ENCODE results near the gene DHPS. TPM values are rescaled to one million over a fixed set of nuclear protein-coding genes. Genes with fewer than 3 reads are reported as not detected.

Gene DHPS
- total and polyA plus RNA-seq, 2 of the 13 experiments (the other 11 are each of a cell fraction or from before 2014, with no cell fraction given): 43.3 to 84.3 TPM

GRCh38 chr19:12723641-12724426 lies 42.2 kb upstream of the DHPS start, which contains the start of gene TNPO2 (continued):
- TF ChIP-seq ZFP91 (CRISPR knock-in tag; IDR thresholded peaks at IDR 0.05; ENCODE audit: borderline replicate concordance) (peak; percentile 50; the same call in 1 of the 2 replicates), POGZ (CRISPR knock-in tag; IDR thresholded peaks at IDR 0.05) (0 out of 2 replicates have a peak, but pooled peaks have one; percentile 4), ZBTB43 (CRISPR knock-in tag; conservative IDR thresholded peaks at IDR 0.05) (no peak), THAP11 (CRISPR knock-in tag; IDR thresholded peaks at IDR 0.05) (peak; percentile 99), FOXA3 (CRISPR knock-in tag; IDR thresholded peaks at IDR 0.05) (no peak), STAG1 (CRISPR knock-in tag; IDR thresholded peaks at IDR 0.05) (no peak), MEIS1 (CRISPR knock-in tag; IDR thresholded peaks at IDR 0.05; ENCODE audit: borderline replicate concordance) (no peak), FOSL2 (CRISPR knock-in tag; IDR thresholded peaks at IDR 0.05) (no peak), UBTF (CRISPR knock-in tag; IDR thresholded peaks at IDR 0.05) (peak; percentile 40; the same call in 1 of the 2 replicates), ZMYM4 (CRISPR knock-in tag; IDR thresholded peaks at IDR 0.05) (0 out of 2 replicates have a peak, but pooled peaks have one; percentile 7), ZBTB34 (CRISPR knock-in tag; IDR thresholded peaks at IDR 0.05) (no peak), TGIF2 (CRISPR knock-in tag; IDR thresholded peaks at IDR 0.05) (peak; percentile 38; the same call in 1 of the 2 replicates), STAT6 (CRISPR knock-in tag; IDR thresholded peaks at IDR 0.05; ENCODE audit: borderline replicate concordance) (peak; percentile 55; the same call in 1 of the 2 replicates), TRIM24 (CRISPR knock-in tag; IDR thresholded peaks at IDR 0.05) (no peak), KLF6 (CRISPR knock-in tag; IDR thresholded peaks at IDR 0.05) (peak; percentile 49; the same call in 1 of the 2 replicates), SMAD3 (CRISPR knock-in tag; IDR thresholded peaks at IDR 0.05) (peak; percentile 80), CREB1 (IDR thresholded peaks at IDR 0.05) (no peak), CREB1 (CRISPR knock-in tag; IDR thresholded peaks at IDR 0.05) (peak; percentile 47), ZNF605 (CRISPR knock-in tag; IDR thresholded peaks at IDR 0.05) (peak; percentile 63; the same call in 1 of the 2 replicates)
